DOHH2 (cell line): ENCODE results near the gene USH2A.

Experiments
- H3F3A ChIP-seq: fragments of 200-600 bp; sonication (generic), shearing (Covaris generic); 2 replicates; pipeline ENCODE4 v1.6.0; 2016; ENCODE audit warnings: antibody characterized with exemption, mild to moderate bottlenecking; ENCODE audit not compliant: control insufficient read depth, insufficient read depth
- H3K27ac ChIP-seq: fragments of 200-600 bp; sonication (generic); 2 replicates; pipeline ENCODE4 v1.5.1; 2014; ENCODE audit warnings: low read depth, mild to moderate bottlenecking, low read length, moderate library complexity
- H3K27me3 ChIP-seq: fragments of 200-600 bp; sonication (generic); 2 replicates; pipeline ENCODE4 v1.6.1; 2014; ENCODE audit warnings: mild to moderate bottlenecking, low read length, mixed read lengths; ENCODE audit not compliant: control insufficient read depth
- H3K36me3 ChIP-seq: fragments of 200-600 bp; sonication (generic); 2 replicates; pipeline ENCODE4 v1.6.1; 2014; ENCODE audit warnings: mild to moderate bottlenecking, low read length, moderate library complexity, mixed read lengths; ENCODE audit not compliant: control insufficient read depth
- H3K4me1 ChIP-seq: fragments of 200-600 bp; sonication (generic); 2 replicates; pipeline ENCODE4 v1.6.1; 2014; ENCODE audit warnings: mild to moderate bottlenecking, low read length, mixed read lengths; ENCODE audit not compliant: control insufficient read depth
- H3K4me2 ChIP-seq: fragments of 200-600 bp; sonication (generic); 2 replicates; pipeline ENCODE4 v1.6.0; 2014; ENCODE audit warnings: mild to moderate bottlenecking, low read length, moderate library complexity
- H3K4me3 ChIP-seq: fragments of 200-600 bp; sonication (generic); 2 replicates; pipeline ENCODE4 v1.5.1; 2014; ENCODE audit warnings: mild to moderate bottlenecking, low read length, mixed read lengths
- H3K79me2 ChIP-seq: fragments of 200-600 bp; sonication (generic); 2 replicates; pipeline ENCODE4 v1.6.1; 2014; ENCODE audit warnings: mild to moderate bottlenecking, low read length, mixed read lengths; ENCODE audit not compliant: control insufficient read depth
- H3K9me2 ChIP-seq: fragments of 200-600 bp; sonication (generic); replicated peaks from 2 replicates; pipeline ENCODE4 v1.6.1; 2014; ENCODE audit warnings: mild to moderate bottlenecking, low read length, mixed read lengths; ENCODE audit not compliant: control insufficient read depth
- H3K9me3 ChIP-seq: fragments of 200-600 bp; sonication (generic); 2 replicates; pipeline ENCODE4 v1.6.1; 2014; ENCODE audit warnings: antibody characterized with exemption, low read length, mixed read lengths; ENCODE audit not compliant: control insufficient read depth, insufficient read depth
- H4K20me1 ChIP-seq: fragments of 200-600 bp; sonication (generic); 2 replicates; pipeline ENCODE4 v1.6.0; 2014; ENCODE audit warnings: low read depth, mild to moderate bottlenecking, antibody characterized with exemption, low read length, moderate library complexity; ENCODE audit not compliant: control insufficient read depth, insufficient read depth
- EZH2phosphoT487 ChIP-seq: fragments of 200-600 bp; sonication (generic); IDR thresholded peaks from 2 replicates; pipeline ENCODE4 v1.6.1; 2017; ENCODE audit warnings: borderline replicate concordance, mild to moderate bottlenecking, antibody characterized with exemption, low read length, moderate library complexity, mixed read lengths
- TF ChIP-seq, protein P1 (sequence below): fragments of 200-600 bp; sonication (generic); IDR thresholded peaks from one replicate; pipeline ENCODE4 v1.5.1; 2014; ENCODE audit warnings: antibody characterized with exemption, mild to moderate bottlenecking, low read depth, low read length; ENCODE audit not compliant: poor library complexity, severe bottlenecking

The USH2A gene

GRCh38 chr1:215963040-215963439 is 460.2 kb downstream of the USH2A start:
- H3F3A ChIP-seq = no peaks in the 10 kb centered on the region
- no peaks in the 10 kb centered on the region for H3K79me2 ChIP-seq
- no peaks in the 10 kb centered on the region for H4K20me1 ChIP-seq
- no peaks in the 10 kb centered on the region for H3K4me1 ChIP-seq
- no peaks in the 10 kb centered on the region for H3K36me3 ChIP-seq
- H3K9me3 ChIP-seq = no peaks in the 10 kb centered on the region
- H3K4me2 ChIP-seq = no peak overlapping the region
- no peak for TF ChIP-seq EZH2phosphoT487
- TF ChIP-seq, protein P1, sequence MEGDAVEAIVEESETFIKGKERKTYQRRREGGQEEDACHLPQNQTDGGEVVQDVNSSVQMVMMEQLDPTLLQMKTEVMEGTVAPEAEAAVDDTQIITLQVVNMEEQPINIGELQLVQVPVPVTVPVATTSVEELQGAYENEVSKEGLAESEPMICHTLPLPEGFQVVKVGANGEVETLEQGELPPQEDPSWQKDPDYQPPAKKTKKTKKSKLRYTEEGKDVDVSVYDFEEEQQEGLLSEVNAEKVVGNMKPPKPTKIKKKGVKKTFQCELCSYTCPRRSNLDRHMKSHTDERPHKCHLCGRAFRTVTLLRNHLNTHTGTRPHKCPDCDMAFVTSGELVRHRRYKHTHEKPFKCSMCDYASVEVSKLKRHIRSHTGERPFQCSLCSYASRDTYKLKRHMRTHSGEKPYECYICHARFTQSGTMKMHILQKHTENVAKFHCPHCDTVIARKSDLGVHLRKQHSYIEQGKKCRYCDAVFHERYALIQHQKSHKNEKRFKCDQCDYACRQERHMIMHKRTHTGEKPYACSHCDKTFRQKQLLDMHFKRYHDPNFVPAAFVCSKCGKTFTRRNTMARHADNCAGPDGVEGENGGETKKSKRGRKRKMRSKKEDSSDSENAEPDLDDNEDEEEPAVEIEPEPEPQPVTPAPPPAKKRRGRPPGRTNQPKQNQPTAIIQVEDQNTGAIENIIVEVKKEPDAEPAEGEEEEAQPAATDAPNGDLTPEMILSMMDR = no peak
- H3K27ac ChIP-seq = no peak overlapping the region
- no peaks in the 10 kb centered on the region for H3K9me2 ChIP-seq
- H3K27me3 ChIP-seq = no peaks in the 10 kb centered on the region
- H3K4me3 ChIP-seq = no peak overlapping the region

DNA sequence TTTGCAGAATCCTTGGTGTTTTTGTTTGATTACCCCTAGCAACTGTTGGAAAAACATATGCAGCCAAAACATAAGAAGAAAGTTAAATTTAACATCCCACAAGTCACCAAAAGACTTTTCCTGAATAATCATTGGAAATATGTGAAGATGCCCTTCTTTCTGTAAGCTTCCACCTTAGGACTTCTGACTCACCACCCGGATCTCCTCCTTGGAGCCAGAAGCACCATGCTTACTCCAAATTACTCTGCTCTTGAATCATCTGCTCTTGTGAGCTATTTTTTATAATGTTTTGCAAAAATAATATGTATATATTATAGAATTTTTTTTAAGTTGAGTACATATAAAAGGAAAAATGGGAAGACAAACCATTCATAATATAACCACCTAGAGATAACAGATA is 464.4 kb downstream of the USH2A start:
- Histone ChIP-seq H3F3A (no peaks in the 10 kb centered on the region), H3K9me2 (no peaks in the 10 kb centered on the region), H3K4me3 (no peak overlapping the region), H3K4me1 (no peaks in the 10 kb centered on the region), H3K79me2 (no peaks in the 10 kb centered on the region), H3K9me3 (no peaks in the 10 kb centered on the region), H3K4me2 (no peak overlapping the region), H3K27me3 (no peaks in the 10 kb centered on the region), H3K36me3 (no peaks in the 10 kb centered on the region), H3K27ac (no peak overlapping the region), H4K20me1 (no peaks in the 10 kb centered on the region)
- TF ChIP-seq EZH2phosphoT487 = no peak
- TF ChIP-seq, protein P1 = no peak

- H3K4me1 ChIP-seq = no peaks in the 10 kb centered on the region
- H3K36me3 ChIP-seq = no peaks in the 10 kb centered on the region
- no peaks in the 10 kb centered on the region for H3F3A ChIP-seq
- no peak overlapping the region for H3K4me3 ChIP-seq
- H3K9me2 ChIP-seq = no peaks in the 10 kb centered on the region
- H3K27ac ChIP-seq = no peak overlapping the region
- no peaks in the 10 kb centered on the region for H3K27me3 ChIP-seq
- TF ChIP-seq, protein P1 = no peak
- no peak for TF ChIP-seq EZH2phosphoT487
- no peaks in the 10 kb centered on the region for H3K79me2 ChIP-seq
- no peak overlapping the region for H3K4me2 ChIP-seq
- H4K20me1 ChIP-seq = no peaks in the 10 kb centered on the region
- no peaks in the 10 kb centered on the region for H3K9me3 ChIP-seq
Observed at GRCh38 chr1:215957663-215958062, 465.6 kb downstream of the USH2A start.

DNA sequence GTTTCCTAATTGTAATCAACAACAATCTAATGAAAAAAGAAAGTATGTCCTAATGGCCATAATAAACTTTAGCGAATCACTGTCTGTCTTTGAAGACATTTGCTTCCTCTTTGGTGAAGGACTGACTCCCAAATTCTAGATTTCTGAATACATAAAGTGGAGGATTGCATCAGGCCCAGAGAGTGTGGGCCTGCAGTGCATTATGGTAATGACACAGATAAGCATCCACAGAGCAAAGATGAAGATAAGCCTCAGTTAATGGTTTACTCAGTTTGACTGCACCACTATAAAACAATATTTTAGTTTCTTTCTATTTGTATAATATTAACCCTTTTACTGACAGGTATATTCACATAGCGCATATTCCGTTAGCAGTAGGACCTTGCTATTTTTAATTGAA is 490.7 kb downstream of the USH2A start:
- no peak overlapping the region for H3K27ac ChIP-seq
- no peaks in the 10 kb centered on the region for H3F3A ChIP-seq

More for the DNA sequence above, 490.7 kb downstream of the USH2A start:
- Histone ChIP-seq H3K27me3 (no peaks in the 10 kb centered on the region), H3K4me2 (no peak overlapping the region), H3K4me1 (no peaks in the 10 kb centered on the region), H3K9me2 (no peaks in the 10 kb centered on the region), H3K79me2 (no peaks in the 10 kb centered on the region), H3K36me3 (no peaks in the 10 kb centered on the region), H4K20me1 (no peaks in the 10 kb centered on the region), H3K9me3 (no peaks in the 10 kb centered on the region), H3K4me3 (no peak overlapping the region)
- TF ChIP-seq, protein P1 = no peak
- TF ChIP-seq EZH2phosphoT487 = no peak
